HG02885 (cell line): ENCODE measurements around the gene TBC1D5.
"Not testable (repeated sequence)": the region's sequence is repeated elsewhere in the genome, so short reads cannot be mapped to it uniquely, and the experiment has no call there.

Source experiments
- ATAC-seq: cut with Tn5 transposase; IDR thresholded peaks from one replicate; pipeline ENCODE4 v1.9.1; 2021; ENCODE audit warnings: mild to moderate bottlenecking; ENCODE audit not compliant: unreplicated experiment, poor library complexity

Gene TBC1D5

DNA sequence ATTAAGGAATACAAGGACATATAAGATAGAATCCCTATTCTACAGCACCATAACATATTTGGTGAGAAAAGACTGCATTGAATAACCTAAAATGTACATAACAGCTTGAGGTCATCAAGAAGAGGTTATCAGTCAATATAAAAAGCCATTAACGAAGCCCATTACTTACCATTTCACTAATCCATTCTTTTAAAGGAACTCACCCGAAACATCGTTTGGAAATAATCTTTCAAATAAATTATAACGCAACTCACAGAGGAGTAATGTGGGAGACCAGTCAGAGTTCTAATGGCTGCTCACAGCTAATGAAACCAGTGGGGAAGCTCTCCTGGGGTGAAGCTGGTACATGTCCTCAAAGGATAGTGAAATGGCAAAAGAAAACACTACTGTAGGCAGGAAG, 188.4 kb downstream of the TBC1D5 start:
- ATAC-seq: no peak

DNA sequence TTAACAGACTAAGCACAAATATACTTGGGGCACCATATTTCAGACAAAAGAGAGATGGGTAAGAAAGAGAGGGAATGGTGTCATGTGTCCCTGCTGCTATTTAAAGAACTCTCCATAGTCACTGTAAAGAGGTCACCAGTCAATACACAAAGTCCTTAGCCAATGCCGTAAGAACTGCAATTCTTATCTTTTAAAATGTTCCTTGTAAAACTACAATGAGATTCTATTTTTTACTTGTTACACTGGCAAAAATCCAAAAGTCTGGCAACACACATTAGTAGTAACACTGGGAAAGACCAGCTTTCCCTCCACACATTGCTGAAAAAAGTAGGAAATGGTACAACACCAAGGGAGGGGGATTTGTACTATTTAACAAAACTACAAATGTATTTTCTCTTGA, 189.4 kb downstream of the TBC1D5 start:
- no peak for ATAC-seq

DNA sequence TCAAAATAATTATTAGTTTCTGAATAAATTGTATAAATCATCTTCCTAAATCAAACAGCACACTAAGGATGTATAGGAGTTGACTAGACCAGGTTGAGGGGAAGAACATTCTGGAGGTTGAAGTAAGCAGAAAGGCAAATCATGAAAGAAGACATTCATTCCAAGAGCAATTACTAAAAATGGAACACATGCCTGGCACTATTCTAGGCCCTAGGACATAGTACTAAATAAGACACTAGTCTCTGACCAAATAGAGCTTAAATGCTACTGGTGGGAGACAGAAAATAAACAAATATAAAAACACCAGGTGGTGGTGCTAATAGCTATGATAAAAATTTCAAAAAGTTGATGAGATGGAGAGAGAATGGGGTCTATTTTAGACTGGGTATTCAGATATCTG, 190.1 kb downstream of the TBC1D5 start:
- ATAC-seq: no peak

DNA sequence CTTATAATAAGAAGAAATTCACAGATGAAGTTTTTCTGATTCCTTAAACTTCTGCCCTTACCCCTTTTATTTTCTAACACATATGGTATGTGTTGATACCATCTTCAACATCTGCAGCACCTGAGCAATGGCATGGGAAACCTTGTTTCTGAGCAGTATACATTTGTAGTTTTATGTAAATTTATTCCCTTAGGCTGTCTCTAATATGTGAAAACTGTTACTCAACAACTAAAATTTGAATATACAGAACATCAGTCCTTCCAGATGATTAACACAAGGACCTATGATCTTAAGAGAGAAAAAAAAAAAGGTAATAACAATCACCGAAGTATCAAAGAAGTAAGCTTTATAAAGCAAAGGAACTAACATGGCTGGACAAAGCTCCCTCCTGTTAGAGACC, 190.5 kb downstream of the TBC1D5 start:
- no peak for ATAC-seq

DNA sequence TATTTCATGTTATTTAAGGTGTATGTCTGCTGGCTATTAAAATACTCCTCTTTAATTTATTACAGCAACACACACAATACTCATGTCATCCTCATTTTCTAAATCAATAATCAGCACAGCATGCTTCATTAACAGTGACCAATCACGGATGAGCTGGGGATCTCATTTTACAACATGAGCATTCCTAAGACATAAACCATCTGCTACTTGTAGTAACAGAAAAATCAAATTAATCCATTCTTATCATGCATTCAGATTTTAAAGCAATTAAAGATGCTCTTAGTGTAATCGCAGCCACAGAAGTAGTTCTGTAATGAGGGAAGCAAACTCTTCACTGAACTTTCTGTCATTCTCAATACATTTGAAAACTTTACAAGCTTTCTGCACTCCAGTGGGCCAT, 191.1 kb downstream of the TBC1D5 start:
- no peak for ATAC-seq

DNA sequence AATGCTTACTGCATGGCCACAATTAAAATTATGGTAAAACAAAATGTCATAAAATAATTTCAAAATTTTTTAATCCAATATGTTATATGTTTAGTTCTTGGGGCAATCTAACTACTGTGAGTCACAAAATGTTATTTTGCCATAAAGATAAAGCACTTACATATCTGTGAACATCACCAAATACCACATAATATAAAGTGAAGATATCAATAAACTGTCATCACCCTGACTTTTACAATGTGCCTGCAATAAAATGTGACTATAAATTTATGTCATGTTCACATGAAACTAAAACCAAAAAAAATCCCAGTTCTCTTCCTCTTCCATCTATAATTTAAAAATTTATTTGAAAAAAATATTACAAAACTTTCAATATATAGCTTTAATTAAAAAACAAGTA, 191.8 kb downstream of the TBC1D5 start:
- ATAC-seq: no peak

DNA sequence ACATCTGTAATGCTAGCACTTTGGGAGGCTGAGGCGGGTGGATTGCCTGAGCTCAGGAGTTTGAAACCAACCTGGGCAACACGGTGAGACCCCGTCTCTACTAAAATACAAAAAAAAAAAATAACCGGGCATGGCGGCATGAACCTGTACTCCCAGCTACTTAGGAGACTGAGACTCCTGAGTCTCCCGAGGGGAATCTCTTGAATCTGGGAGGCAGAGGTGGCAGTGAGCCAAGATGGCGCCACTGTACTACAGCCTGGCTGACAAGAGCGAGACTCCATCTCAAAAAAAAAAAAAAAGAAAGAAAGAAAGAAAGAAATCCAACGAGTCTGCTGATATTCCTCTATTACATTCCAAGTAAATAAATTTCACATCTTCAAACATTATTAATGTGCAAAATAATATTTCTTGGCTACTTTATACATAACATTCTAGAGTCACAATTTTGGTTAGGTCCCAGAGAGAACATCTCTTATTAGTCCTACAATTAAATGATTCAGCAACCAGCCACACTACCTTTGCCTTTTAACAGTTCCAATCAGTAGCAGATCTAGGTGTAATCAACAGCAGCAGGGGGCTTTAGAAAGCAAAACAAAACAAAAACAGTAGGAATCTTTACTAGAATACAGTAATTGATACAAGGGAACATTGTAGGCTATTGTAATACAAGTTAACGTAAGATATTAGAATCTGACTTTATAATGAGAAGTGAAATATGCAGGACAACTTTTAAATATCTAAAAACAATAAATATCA, 195.8 kb downstream of the TBC1D5 start:
- no peak for ATAC-seq

DNA sequence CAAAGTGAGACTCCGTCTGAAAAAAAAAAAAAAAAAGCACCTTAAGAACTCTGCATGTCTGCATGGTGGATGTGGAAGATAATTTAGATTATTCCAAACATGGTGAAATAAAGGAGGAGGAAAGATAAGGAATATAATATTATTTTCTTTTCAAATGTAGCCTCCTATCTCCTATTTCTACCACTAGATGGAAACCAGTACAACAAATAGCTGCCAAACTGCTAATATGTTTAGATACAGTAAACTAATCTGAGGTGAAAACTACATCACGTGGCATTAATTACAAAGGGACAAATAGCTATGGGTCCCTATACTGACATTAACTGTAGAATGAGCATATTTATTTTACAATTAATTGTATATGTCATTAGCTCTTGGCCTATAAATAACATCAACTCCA, 197.8 kb downstream of the TBC1D5 start:
- ATAC-seq: no peak

DNA sequence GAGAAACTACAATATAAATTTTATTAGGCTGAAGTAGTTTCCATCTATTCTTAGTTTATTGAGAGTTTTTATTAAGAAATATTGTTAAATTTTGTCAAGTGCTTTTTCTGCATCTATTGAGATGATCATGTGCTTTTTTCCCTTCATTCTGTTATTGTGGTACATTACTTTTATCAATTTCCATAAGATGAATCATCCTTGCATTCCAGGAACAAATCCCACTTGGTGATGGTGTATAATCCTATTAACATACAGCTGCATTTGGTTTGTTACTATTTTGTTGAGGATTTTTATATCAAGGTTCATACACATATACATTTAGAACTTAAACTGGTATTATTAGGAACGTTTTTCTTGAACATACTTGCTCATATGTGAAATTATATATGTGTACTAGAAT, 199.8 kb downstream of the TBC1D5 start:
- ATAC-seq: no peak

DNA sequence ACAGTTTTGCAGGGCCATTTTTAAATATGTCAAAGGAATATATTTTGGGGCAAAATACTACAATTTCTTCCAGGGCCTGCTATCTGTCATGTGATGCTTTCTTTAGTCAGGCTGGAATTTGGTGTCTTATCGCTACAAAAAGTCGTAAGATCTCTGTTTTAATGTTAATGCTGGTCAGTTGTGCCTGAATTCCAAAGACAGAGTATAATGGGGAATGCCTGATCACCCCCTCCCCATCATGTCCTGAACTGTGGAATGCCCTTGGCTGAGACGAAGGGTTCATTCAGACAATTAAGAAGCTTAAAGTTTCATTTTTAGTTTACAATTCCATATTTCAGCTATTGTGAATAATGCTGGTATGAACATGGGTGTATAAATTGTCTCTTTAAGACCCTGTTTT, 203.0 kb downstream of the TBC1D5 start:
- ATAC-seq: no peak

DNA sequence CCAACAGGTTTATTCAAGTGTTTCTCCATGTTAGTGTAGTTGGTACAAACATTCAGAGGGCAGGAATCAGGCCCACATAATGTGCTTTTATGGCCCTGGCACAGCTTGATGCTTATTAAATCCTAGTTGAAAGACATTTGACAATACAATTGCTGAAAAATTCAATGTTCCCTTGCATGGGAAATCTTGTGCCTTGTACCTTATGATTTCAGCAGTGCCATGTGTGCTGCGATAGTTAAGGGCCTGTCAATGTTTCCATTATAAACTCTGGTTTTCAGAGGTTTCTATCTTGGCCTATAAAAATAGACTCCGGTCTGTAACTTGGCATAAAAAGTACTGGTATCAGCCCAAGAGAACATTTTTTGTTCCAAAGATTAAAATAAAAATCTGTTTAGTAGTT, 207.2 kb downstream of the TBC1D5 start:
- ATAC-seq: no peak

DNA sequence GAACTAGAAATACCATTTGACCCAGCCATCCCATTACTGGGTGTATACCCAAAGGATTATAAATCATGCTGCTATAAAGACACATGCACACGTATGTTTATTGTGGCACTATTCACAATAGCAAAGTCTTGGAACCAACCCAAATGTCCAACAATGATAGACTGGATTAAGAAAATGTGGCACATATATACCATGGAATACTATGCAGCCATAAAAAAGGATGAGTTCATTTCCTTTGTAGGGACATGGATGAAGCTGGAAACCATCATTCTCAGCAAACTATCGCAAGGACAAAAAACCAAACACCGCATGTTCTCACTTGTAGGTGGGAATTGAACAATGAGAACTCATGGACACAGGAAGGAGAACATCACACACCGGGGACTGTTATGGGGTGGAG, 210.0 kb downstream of the TBC1D5 start:
- not testable (repeated sequence) for ATAC-seq

DNA sequence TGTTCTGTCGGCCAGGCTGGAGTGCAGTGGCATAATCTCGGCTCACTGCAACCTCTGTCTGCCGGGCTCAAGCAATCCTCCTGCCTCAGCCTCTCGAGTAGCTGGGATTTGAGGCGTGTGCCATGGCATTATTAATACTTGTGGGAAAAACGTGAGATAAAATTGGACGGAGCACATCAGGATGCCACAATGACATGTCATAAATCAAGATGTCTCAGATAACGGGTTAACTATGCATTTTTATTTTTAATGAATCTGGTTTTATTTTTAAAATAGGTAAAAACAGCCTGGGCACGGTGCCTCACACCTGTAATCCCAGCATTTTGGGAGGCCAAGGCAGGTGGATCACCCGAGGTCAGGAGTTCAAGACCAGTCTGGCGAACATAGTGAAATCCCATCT, 212.8 kb downstream of the TBC1D5 start:
- ATAC-seq: no peak

DNA sequence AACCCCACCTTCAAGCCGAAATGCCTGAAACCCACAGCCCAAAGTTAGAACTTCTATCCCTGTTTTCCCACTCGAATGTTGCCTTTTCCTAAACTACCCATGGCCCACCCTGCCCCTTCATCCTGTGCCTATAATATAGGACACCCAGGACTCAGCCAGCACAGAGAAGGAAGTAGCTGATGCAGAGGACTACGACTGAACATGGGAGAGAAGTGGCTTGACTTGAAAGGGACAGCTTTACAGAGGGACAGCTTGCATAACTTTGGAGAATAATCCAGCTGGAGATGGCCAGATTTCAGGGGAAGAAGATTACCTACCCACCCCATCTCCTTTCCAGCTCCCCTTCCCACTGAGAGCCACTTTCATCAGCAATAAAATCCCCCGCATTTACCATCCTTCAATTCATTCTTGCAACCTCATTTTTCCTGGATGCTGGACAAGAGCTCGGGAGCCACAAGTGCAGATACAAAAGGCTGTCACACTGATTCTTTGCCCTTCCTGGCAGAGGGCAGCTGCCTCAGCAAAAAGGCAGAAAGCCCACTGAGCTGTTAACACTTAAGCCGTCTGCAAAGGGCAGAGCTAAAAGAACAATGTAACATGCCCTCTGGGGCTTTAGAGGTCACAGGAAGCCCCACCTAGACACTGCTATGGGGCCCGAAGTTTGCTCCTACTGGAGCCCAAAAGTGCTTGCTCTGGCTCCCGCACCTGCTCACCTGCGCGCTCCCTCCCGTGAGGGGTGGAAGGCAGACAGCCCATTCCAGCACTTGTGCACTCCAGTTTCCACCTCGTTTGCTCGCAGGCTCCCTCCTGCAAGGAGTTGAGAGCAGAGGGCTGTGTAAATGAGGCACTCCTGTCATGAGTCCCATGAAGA, 224.0 kb downstream of the TBC1D5 start:
- no peak for ATAC-seq

DNA sequence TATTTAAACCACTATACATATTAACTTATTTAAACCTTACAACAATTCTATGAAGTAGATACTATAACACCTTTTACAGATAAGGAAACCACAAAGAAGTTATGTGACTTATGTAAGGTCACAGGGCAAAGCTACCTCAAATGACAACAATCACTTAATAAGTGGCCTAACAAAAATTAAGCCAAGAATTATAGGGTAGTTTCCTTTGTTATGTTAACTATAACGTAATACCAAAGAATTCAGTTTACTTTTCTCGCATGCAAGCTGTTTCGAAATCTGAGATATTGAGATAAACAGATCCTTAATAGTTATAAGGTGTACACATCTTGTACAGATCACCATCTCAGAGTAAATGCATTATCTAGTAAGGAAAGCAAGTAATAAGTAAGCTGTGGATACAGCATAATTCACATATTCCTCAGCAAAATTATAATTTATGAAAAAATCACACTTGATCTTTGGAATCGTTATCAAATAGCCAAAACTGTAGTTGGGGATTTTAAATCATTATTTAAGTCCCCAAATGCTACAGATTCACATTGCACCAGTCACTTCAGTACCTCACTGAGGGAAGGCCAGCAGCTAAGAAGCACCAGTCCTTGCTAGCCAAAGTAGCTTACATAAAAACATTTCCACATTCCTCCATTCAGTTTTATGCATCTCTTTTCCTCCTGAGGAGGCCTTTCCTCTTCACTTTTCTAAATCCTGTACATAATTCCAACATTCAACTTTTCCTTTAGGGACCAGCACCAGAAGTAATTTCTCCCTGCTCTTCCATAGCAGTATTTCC, 226.8 kb downstream of the TBC1D5 start:
- ATAC-seq: no peak

DNA sequence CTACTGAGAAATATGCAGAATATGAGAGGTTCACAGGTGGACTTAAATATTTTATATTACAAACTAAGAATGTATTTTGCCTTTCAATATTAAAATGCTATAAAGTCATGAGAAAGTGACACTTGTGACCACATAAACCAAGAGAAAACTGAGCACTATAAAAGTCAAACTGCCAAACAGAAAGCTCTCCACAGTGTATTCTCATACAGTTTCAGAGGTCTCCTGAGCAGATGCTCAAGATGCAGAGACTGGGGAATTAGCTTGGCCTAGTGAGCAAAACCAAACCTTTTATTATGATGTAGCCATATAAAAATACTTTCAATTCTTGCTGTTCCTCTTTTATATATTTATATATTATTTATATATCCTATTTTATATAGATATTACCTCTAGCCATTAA, 227.8 kb downstream of the TBC1D5 start:
- no peak for ATAC-seq

DNA sequence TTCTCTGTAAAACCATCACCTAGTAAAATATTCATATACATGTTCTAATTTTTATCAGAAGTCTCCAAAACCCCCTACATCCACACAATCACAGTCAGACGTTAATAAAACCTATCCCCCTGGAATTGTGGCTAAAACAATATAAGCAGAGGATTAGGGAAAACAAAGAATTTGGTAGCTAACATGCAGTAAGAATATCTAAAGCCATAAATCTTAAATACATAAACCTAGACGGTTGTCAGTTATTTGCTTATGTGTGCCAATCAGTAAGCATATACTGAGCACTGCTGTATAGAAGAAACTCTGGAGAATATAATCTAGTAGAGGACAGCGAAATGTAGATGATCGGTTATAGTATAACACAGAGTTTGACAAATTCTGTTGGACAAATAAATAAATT, 232.2 kb downstream of the TBC1D5 start:
- no peak for ATAC-seq

DNA sequence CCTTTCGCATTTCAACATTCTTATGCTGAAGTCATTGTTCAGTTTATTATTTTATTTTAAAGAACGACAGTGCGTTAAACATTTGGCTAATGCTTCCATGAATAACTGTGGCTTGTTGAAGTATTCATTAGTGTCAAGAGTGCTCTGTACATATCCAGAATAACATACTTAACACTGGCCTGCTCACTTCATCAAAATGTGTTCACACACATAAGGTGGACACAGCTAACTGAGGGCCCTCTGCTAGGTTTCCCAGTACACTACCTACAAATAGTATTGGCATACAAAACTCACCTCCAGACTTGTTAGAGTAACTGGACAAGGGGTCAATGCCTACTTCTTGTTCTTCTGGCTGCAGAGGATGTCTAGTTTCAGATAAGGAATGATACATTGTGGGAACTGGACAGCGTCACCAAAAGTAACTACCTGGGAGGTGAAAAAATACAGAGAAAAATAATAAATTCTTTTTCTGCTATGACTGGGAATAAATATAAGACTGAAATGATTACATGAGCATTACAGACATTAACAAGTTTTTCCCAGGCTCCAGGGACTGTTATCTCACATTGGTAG, 234.2 kb downstream of the TBC1D5 start:
- ATAC-seq: no peak

DNA sequence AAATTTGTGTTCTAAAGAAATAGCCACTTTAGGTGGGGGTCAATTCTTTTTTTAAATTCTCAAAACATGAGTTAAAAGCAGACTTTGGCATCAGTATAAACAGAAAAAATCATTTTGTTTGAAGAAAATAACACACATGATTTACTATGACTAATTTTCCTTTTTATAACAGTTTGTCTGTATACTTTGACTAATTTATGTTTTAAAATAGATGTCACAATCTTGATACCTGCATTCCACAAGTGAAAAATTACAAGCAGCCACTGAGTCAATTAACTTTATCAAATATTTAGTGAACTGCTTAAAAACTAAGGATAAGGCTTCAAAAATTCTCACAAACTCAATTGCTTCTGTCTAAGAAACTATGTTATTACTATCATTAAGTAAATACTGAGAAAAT, 235.0 kb downstream of the TBC1D5 start:
- no peak for ATAC-seq

DNA sequence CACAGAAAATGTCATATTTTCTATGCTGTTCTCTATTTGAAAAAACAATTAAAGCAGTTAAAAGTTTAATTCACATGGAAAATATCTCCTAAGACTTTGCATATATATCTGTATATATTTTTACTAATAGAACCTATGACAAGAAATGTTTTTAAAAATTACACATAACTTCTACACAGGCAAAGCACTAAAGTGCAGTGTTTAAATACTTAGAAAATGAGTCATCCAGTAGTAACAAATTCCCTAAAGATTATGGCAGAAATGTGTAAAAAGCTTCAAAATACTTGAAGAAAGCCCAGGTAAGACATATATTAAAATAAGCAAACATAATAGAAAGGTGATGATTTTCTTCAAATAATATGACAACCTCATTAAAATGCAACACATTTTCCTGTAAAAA, 236.6 kb downstream of the TBC1D5 start:
- no peak for ATAC-seq

DNA sequence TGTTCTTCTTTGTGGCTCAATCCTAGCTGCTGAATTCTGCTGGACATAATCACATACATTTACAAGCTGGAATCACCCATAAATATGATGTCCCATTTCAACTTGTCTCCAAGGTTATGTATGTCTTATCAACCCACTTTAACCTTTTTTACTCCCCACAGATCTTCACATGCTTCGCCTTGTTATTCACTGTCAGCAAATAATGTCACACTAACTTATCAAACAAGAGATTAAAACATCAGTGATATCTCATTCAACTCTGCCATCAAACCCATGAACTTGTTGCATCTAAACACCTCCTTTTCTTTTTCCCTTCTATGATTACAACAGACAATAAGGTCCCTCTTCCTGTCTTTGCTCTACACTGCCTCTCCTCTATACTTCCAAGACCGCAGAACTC, 240.7 kb downstream of the TBC1D5 start:
- ATAC-seq: no peak
